Kidney (tissue), 14 donors: ENCODE data around the gene LY86. TPM values are rescaled to one million over a fixed set of nuclear protein-coding genes. Genes with fewer than 3 reads are reported as not detected.

Experiments
- DNase-seq, 5 donors: peaks; one replicate each; pipeline ENCODE4 v3.0.0-alpha.2; 2013 to 2020
- FAIRE-seq: peaks from 2 replicates; lab custom pipeline; 2012; peaks lifted over from hg19 to GRCh38; lab: Jason Lieb, UNC
- H3K27ac ChIP-seq, 2 donors: one replicate each; pipeline ENCODE4 v1.7.0; 2013; ENCODE audit warnings: low read depth in 2 of 2, low read length in 2 of 2, inconsistent platforms in 1 of 2
- H3K27me3 ChIP-seq: one replicate; pipeline ENCODE4 v1.7.1; 2013; ENCODE audit warnings: low read length, inconsistent platforms; ENCODE audit not compliant: control insufficient read depth, insufficient read depth
- H3K36me3 ChIP-seq, 3 donors: one replicate each; pipeline versions ENCODE4 v1.7.0 to v1.7.1; 2013; ENCODE audit warnings: low read length in 3 of 3, control low read depth in 1 of 3, inconsistent platforms in 1 of 3; ENCODE audit not compliant: insufficient read depth in 3 of 3, control insufficient read depth in 2 of 3
- H3K4me1 ChIP-seq, 3 donors: one replicate each; pipeline versions ENCODE4 v1.7.0 to v1.7.1; 2013; ENCODE audit warnings: low read length in 3 of 3, inconsistent platforms in 1 of 3, low read depth in 1 of 3; ENCODE audit not compliant: control insufficient read depth in 2 of 3, insufficient read depth in 2 of 3
- H3K4me3 ChIP-seq, 3 donors: one replicate each; pipeline versions ENCODE4 v1.7.0 to v1.8.1; 2013; ENCODE audit warnings: low read length in 3 of 3, control low read depth in 1 of 3, inconsistent platforms in 1 of 3
- H3K9ac ChIP-seq, 3 donors: one replicate each; pipeline versions ENCODE4 v1.7.0 to v1.7.1; 2013; ENCODE audit warnings: low read length in 3 of 3, control low read depth in 1 of 3, inconsistent platforms in 1 of 3
- H3K9me3 ChIP-seq, 3 donors: one replicate each; pipeline versions ENCODE4 v1.7.0 to v1.7.1; 2013; ENCODE audit warnings: low read length in 3 of 3, control low read depth in 1 of 3, inconsistent platforms in 1 of 3; ENCODE audit not compliant: control insufficient read depth in 2 of 3, insufficient read depth in 1 of 3
- CTCF ChIP-seq: IDR thresholded peaks from 3 replicates; pipeline ENCODE4 v1.5.1; 2012; ENCODE audit warnings: mild to moderate bottlenecking, moderate library complexity, borderline replicate concordance; ENCODE audit not compliant: insufficient read depth; ENCODE audit errors: extremely low read depth
- intact Hi-C: fragments of 100-400 bp; cut with DNase I; formaldehyde crosslinking; loops from one replicate; pipeline ENCODE4 v1.11.1; 2022
- polyA plus RNA-seq: library from polyadenylated mRNA; stranded (reverse); fragments of 350-450 nt; fragmentation: Illumina TruSeq; extraction: RNeasy Lipid Tissue Mini Kit (QIAGEN cat#74804); gene quantifications from one replicate; pipeline ENCODE4 v1.2.3, GENCODE V29; 2014; ENCODE audit warnings: low read depth, low replicate concordance; ENCODE audit not compliant: insufficient read depth
- total RNA-seq: library from RNA; stranded (reverse); fragmentation: NEBNext Ultra II Directional; extraction: Animal tissue kit (Norgen Biotek cat#: 25700); gene quantifications from one replicate; pipeline ENCODE4 v1.2.1, GENCODE V29; 2021
- donor health status: control.
- donor health status: control.
- donor health status: control.
- donor health status: control.
- donor health status: control.
- donor health status: DM: yes; HTN: yes; CAD: no.
- donor health status: Normal renal cell carcinoma (clear cell type).

The LY86 gene
- total and polyA plus RNA-seq, 2 donors from 2014 or later: 4.8 to 6.1 TPM

GRCh38 chr6:6569096-6569810 is 19.3 kb upstream of the LY86 start:
- H3K4me3 ChIP-seq: no peak overlapping the region
- DNase-seq (peak in 1 of 5 donors; percentile 31), FAIRE-seq (no peak)
- intact Hi-C loops: no loop called here
- peaks cover 0 to 3% (median 0%) of the 10 kb centered on the region in 3 donors for H3K9me3 ChIP-seq
- no peaks in the 10 kb centered on the region for H3K27me3 ChIP-seq
- no peaks in the 10 kb centered on the region for H3K36me3 ChIP-seq
- no peak overlapping the region for H3K9ac ChIP-seq
- no peak overlapping the region for H3K27ac ChIP-seq
- H3K4me1 ChIP-seq: no peaks in the 10 kb centered on the region
- no peak for TF ChIP-seq CTCF

GRCh38 chr6:6569811-6570164 is 18.7 kb upstream of the LY86 start:
- peaks cover 0 to 6% (median 0%) of the 10 kb centered on the region in 3 donors for H3K9me3 ChIP-seq
- no peak for FAIRE-seq
- no peaks in the 10 kb centered on the region for H3K27me3 ChIP-seq
- intact Hi-C loops: no loop called here
- H3K36me3 ChIP-seq: no peaks in the 10 kb centered on the region
- no peak for DNase-seq
- TF ChIP-seq CTCF: no peak
- no peak overlapping the region for H3K9ac ChIP-seq
- no peaks in the 10 kb centered on the region for H3K4me1 ChIP-seq
- H3K27ac ChIP-seq: no peak overlapping the region
- no peak overlapping the region for H3K4me3 ChIP-seq

- Histone ChIP-seq H3K27me3 (no peaks in the 10 kb centered on the region), H3K4me3 (no peak overlapping the region), H3K9ac (no peak overlapping the region), H3K27ac (no peak overlapping the region), H3K4me1 (no peaks in the 10 kb centered on the region), H3K36me3 (no peaks in the 10 kb centered on the region), H3K9me3 (peaks cover 0 to 6% (median 0%) of the 10 kb centered on the region in 3 donors)
- DNase-seq: no peak
- no peak for FAIRE-seq
- intact Hi-C loops: no loop called here
- TF ChIP-seq CTCF: no peak
These were observed 17.4 kb upstream of the LY86 start for GRCh38 chr6:6570929-6571671.
